Psoas muscle (tissue), 8 donors: ENCODE data around the gene TLK1. TPM values are rescaled to one million over a fixed set of nuclear protein-coding genes. Genes with fewer than 3 reads are reported as not detected.

ENCODE experiments used
- ATAC-seq, 4 donors: fragments of 200-7000 bp; cut with Tn5 transposase; one replicate each; pipeline ENCODE4 v1.9.1; 2020; ENCODE audit warnings: moderate library complexity in 3 of 4, mild to moderate bottlenecking in 2 of 4
- DNase-seq, 2 donors: peaks; one replicate each; pipeline ENCODE4 v3.0.0-alpha.2; 2020
- H3K27ac ChIP-seq: fragments of 200-600 bp; one replicate; pipeline ENCODE4 v1.8.0; 2022
- H3K27me3 ChIP-seq, 3 donors: fragments of 200-600 bp in 1 of 3; one replicate each; pipeline versions ENCODE4 v1.6.1 to v1.8.0; 2013 to 2022; ENCODE audit warnings: low read length in 2 of 3, mild to moderate bottlenecking in 2 of 3, moderate library complexity in 1 of 3; ENCODE audit not compliant: insufficient read depth in 3 of 3
- H3K36me3 ChIP-seq, 2 donors: fragments of 200-600 bp in 1 of 2; one replicate each; pipeline versions ENCODE4 v1.6.1 to v1.8.0; 2013 to 2022; ENCODE audit warnings: low read depth in 1 of 2, mild to moderate bottlenecking in 1 of 2, moderate library complexity in 1 of 2; ENCODE audit not compliant: insufficient read depth in 1 of 2
- H3K4me1 ChIP-seq: fragments of 200-600 bp; one replicate; pipeline ENCODE4 v1.8.0; 2022
- H3K4me3 ChIP-seq: fragments of 200-600 bp; one replicate; pipeline ENCODE4 v1.8.0; 2022; ENCODE audit warnings: mild to moderate bottlenecking
- H3K9me3 ChIP-seq: fragments of 200-600 bp; one replicate; pipeline ENCODE4 v1.8.0; 2022
- WGBS, 3 donors: extraction: QIAGEN DNeasy Blood & Tissue Kit; methylation state at CpG; one replicate each; pipeline versions ENCODE4 v1.1.6 to v1.1.7; 2013; 5-methylcytosine and 5-hydroxymethylcytosine counted together
- intact Hi-C, 2 donors: fragments of 100-400 bp; cut with DNase I; formaldehyde crosslinking; loops; one replicate each; pipeline versions ENCODE4 v1.11.0 to v1.14.2; 2022
- polyA plus RNA-seq, 3 donors: library from polyadenylated mRNA; stranded (reverse); fragments of 200-250 nt; gene quantifications; one replicate each; pipeline ENCODE4 v1.2.3, GENCODE V29; 2013
- total RNA-seq, 4 donors: library from RNA; stranded (reverse); fragmentation: NEBNext Ultra II Directional in 2 of 4; extraction: Animal tissue kit (Norgen Biotek cat#: 25700) in 2 of 4; gene quantifications; one replicate each; pipeline versions ENCODE4 v1.2.1 to v1.2.4, GENCODE V29; 2021 to 2023
- TF ChIP-seq, protein P1 (sequence below): fragments of 200-600 bp; IDR thresholded peaks from one replicate; pipeline ENCODE4 v1.8.0; 2022; ENCODE audit warnings: antibody characterized with exemption
- donor health status: healthy with polysubstance abuse.
- donor health status: DM: no; HTN: no; CAD: no; lungs with moderate emphysema.
- donor health status: Bipolar disorder and iron deficiency.
- donor health status: healthy.
- donor health status: DM: yes; HTN: yes; CAD: no.
- donor health status: DM: no; HTN: no; CAD: no.
- donor health status: DM: no; HTN: no; CAD: no.
- donor health status: DM: yes; HTN: yes; CAD: no.

Gene TLK1
- total and polyA plus RNA-seq, 7 donors, result 4.4 to 22.2 (median 17.5) TPM

- intact Hi-C loops, result loop anchor here in 1 of 2 donors (5.0 kb wide), 1 partner anchor 226 kb away; no protein-coding TSS in a partner anchor
- WGBS, 3 donors, result 53 to 61% (median 54%) methylated on average over 9 of the region's 9 CpGs
- no peaks in the 10 kb centered on the region for H3K27me3 ChIP-seq
- H3K36me3 ChIP-seq, result no peaks in the 10 kb centered on the region
- peaks cover 38% of the 10 kb centered on the region for H3K4me1 ChIP-seq
- H3K27ac ChIP-seq, result no peak overlapping the region
- no peaks in the 10 kb centered on the region for H3K9me3 ChIP-seq
- peak overlapping the region; percentile 82 for H3K4me3 ChIP-seq
- no peak for ATAC-seq
- DNase-seq, result no peak
- TF ChIP-seq, protein P1, sequence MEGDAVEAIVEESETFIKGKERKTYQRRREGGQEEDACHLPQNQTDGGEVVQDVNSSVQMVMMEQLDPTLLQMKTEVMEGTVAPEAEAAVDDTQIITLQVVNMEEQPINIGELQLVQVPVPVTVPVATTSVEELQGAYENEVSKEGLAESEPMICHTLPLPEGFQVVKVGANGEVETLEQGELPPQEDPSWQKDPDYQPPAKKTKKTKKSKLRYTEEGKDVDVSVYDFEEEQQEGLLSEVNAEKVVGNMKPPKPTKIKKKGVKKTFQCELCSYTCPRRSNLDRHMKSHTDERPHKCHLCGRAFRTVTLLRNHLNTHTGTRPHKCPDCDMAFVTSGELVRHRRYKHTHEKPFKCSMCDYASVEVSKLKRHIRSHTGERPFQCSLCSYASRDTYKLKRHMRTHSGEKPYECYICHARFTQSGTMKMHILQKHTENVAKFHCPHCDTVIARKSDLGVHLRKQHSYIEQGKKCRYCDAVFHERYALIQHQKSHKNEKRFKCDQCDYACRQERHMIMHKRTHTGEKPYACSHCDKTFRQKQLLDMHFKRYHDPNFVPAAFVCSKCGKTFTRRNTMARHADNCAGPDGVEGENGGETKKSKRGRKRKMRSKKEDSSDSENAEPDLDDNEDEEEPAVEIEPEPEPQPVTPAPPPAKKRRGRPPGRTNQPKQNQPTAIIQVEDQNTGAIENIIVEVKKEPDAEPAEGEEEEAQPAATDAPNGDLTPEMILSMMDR, result no peak
Observed at GRCh38 chr2:171158036-171158789, 2.5 kb downstream of the TLK1 start.

- no peaks in the 10 kb centered on the region for H3K27me3 ChIP-seq
- no peak overlapping the region for H3K4me3 ChIP-seq
- peaks cover 38% of the 10 kb centered on the region for H3K4me1 ChIP-seq
- no peaks in the 10 kb centered on the region for H3K9me3 ChIP-seq
- no peak overlapping the region for H3K27ac ChIP-seq
- intact Hi-C loops, result loop anchor here in 1 of 2 donors (5.0 kb wide), 1 partner anchor 225 kb away; no protein-coding TSS in a partner anchor
- no peaks in the 10 kb centered on the region for H3K36me3 ChIP-seq
- 94 to 97% (median 96%) methylated on average over 3 of the region's 3 CpGs for whole genome bisulfite sequencing, 3 donors
- TF ChIP-seq, protein P1, result no peak
- ATAC-seq (no peak), DNase-seq (no peak)
Observed at GRCh38 chr2:171157109-171157500, 3.6 kb downstream of the TLK1 start.

DNA sequence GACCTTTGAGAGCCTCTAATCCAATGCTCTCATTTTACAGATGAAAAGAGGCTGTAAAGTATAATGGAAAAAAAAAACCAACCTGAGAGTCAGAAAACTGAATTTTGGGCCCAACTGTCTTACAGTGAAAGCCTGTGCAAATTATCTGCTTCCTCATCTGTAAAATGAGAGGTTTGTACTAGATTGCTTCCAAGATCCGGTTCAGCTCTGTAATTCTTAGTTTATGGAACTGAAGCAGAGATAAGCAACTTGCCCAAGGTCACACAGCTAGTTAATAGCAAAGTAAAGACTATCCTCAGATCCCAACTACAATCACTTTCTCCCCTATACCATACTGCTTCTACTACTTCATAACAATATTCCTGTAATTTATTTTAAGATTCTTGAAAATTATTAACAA is 6.3 kb downstream of the TLK1 start:
- TF ChIP-seq, protein P1, result no peak
- Histone ChIP-seq H3K27me3 (no peaks in the 10 kb centered on the region), H3K36me3 (no peaks in the 10 kb centered on the region), H3K9me3 (no peaks in the 10 kb centered on the region), H3K27ac (no peak overlapping the region), H3K4me3 (no peak overlapping the region), H3K4me1 (peaks cover 38% of the 10 kb centered on the region)
- DNase-seq, result no peak
- WGBS, 3 donors, result 17 to 48% (median 32%) methylated on average over 1 of the region's 1 CpG
- no peak for ATAC-seq
- intact Hi-C loops, result no loop called here

GRCh38 chr2:171150694-171151285 is 9.9 kb downstream of the TLK1 start:
- H3K4me3 ChIP-seq, result no peak overlapping the region
- no peak for DNase-seq
- H3K4me1 ChIP-seq, result peaks cover 25% of the 10 kb centered on the region
- no peaks in the 10 kb centered on the region for H3K27me3 ChIP-seq
- H3K27ac ChIP-seq, result no peak overlapping the region
- ATAC-seq, result no peak
- no peaks in the 10 kb centered on the region for H3K9me3 ChIP-seq
- 96 to 97% (median 97%) methylated on average over 9 of the region's 9 CpGs for whole genome bisulfite sequencing, 3 donors
- H3K36me3 ChIP-seq, result no peaks in the 10 kb centered on the region
- TF ChIP-seq, protein P1, result no peak
- intact Hi-C loops, result no loop called here
